Measurements from ENCODE around the gene CR1L. TPM values are rescaled to one million over a fixed set of nuclear protein-coding genes. Genes with fewer than 3 reads are reported as not detected.

The CR1L gene
- total and polyA plus RNA-seq, 7 donors, result 0.05 TPM; not detected in 6

DNA sequence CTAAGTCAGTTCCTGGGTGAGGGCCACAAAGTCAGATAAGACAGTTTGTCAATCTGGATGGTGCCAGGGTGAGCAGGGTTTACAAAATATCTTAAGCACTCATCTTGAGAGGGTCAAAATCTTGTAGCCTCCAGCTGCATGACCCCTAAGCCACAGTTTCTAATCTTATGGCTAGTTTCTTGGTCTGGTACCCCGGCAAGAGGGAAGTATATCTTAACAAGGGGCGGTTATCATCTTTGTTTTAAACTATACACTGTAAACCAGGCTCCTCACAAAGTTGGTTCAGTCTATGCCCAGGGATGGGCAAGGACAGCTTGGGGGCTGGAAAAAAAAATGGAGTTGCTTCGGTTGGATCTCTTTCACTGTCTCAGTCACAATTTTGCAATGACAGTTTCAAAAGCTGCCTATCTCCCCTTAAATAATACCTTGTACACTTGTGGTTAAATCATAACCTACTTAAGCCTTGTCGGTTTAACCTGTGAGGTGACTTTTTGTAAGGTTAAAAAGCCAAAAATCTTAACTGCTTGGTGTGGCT lies 99.1 kb downstream of the CR1L start:
- H3K4me1 ChIP-seq, result no peaks in the 10 kb centered on the region
- H3K27me3 ChIP-seq (ENCODE audit: insufficient read depth in 3 of 3, low read length in 2 of 3), result no peaks in the 10 kb centered on the region
- intact Hi-C loops (cut with DNase I), result no loop called here
- no peaks in the 10 kb centered on the region for H3K36me3 ChIP-seq (ENCODE audit: insufficient read depth in 1 of 2, low read depth in 1 of 2)
- DNase-seq, result no peak
- no peak overlapping the region for H3K4me3 ChIP-seq
- H3K9me3 ChIP-seq, result no peaks in the 10 kb centered on the region
- WGBS, 3 donors, result 90 to 97% (median 91%) methylated on average over 4 of the region's 4 CpGs
- ATAC-seq, result no peak
- TF ChIP-seq, protein P1, sequence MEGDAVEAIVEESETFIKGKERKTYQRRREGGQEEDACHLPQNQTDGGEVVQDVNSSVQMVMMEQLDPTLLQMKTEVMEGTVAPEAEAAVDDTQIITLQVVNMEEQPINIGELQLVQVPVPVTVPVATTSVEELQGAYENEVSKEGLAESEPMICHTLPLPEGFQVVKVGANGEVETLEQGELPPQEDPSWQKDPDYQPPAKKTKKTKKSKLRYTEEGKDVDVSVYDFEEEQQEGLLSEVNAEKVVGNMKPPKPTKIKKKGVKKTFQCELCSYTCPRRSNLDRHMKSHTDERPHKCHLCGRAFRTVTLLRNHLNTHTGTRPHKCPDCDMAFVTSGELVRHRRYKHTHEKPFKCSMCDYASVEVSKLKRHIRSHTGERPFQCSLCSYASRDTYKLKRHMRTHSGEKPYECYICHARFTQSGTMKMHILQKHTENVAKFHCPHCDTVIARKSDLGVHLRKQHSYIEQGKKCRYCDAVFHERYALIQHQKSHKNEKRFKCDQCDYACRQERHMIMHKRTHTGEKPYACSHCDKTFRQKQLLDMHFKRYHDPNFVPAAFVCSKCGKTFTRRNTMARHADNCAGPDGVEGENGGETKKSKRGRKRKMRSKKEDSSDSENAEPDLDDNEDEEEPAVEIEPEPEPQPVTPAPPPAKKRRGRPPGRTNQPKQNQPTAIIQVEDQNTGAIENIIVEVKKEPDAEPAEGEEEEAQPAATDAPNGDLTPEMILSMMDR (IDR thresholded peaks at IDR 0.05), result no peak
- H3K27ac ChIP-seq, result no peak overlapping the region

DNA sequence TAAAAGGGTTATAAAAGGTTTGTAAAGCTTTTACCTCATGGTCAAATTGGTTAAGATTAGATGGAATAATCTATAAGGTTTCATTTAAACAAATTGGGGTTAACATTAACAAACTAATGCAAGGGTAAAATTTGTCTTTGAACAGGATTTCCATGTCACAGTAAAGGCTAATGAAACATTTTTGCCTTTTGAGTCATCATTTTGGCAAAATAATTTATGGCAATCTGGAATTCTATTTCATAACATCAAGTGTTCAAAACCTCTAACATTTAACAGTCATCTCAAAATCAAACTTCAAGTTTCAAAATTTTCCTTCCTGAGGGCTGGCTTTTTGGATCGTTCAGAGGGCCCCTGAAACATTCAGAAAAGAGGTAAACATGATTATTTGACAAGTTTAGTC lies 100.4 kb downstream of the CR1L start:
- no peaks in the 10 kb centered on the region for H3K36me3 ChIP-seq (ENCODE audit: insufficient read depth in 1 of 2, low read depth in 1 of 2)
- whole genome bisulfite sequencing, 3 donors, result 57 to 78% (median 60%) methylated on average over 1 of the region's 1 CpG
- H3K4me3 ChIP-seq, result no peak overlapping the region
- DNase-seq (no peak), ATAC-seq (no peak)
- no peaks in the 10 kb centered on the region for H3K9me3 ChIP-seq
- TF ChIP-seq, protein P1 (IDR thresholded peaks at IDR 0.05), result no peak
- H3K27me3 ChIP-seq (ENCODE audit: insufficient read depth in 3 of 3, low read length in 2 of 3), result no peaks in the 10 kb centered on the region
- peaks cover under 1% of the 10 kb centered on the region for H3K4me1 ChIP-seq
- H3K27ac ChIP-seq, result no peak overlapping the region
- intact Hi-C loops (cut with DNase I), result no loop called here

DNA sequence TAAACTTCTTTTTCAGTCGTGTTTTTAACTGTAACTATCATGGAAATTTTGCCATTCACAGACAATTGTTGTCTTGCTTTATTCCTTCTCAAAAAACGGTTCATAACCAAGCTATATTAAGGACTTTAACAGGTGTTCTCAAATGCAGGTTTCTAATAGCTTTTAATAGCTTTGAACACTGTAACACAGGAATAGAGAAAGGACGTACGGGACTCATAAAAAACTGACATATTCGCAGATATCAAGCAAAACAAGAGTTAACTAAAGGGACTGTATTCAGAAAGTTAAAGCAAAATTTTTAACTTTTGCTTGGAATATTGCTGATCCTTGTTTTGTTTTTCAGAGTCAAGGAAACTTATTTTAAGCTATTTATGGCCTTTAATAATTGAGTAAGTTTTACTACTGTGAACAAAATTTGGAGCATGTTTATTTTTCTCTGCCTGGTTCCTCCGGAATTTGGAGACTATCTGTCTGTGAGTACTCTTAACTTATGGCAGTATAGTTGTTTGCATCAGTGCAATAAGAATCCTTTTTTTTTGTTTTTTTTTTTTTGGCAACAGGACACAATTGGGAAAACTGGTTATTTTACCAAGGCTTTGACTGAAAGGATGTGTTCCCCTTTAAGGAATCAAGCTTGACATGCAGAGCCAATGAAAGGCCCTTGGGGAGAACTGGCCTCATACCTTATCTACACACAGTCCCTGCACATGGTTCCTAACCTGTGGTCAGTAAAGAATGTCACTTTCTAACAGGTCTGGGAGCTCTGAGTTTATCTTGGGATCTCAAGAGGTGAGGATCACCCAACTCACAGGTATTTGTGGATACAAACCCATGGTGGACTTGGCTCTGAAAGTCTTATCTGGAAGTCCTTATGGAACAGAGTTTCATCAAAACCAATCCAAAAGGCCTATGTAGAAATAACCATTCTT lies 101.2 kb downstream of the CR1L start:
- no peak for ATAC-seq
- Histone ChIP-seq H3K27ac (no peak overlapping the region), H3K4me3 (no peak overlapping the region), H3K9me3 (no peaks in the 10 kb centered on the region), H3K27me3 (ENCODE audit: insufficient read depth in 3 of 3, low read length in 2 of 3) (no peaks in the 10 kb centered on the region), H3K36me3 (ENCODE audit: insufficient read depth in 1 of 2, low read depth in 1 of 2) (no peaks in the 10 kb centered on the region), H3K4me1 (peaks cover 9% of the 10 kb centered on the region)
- no peak for DNase-seq
- 70 to 82% (median 73%) methylated on average over 6 of the region's 6 CpGs for WGBS, 3 donors
- intact Hi-C loops (cut with DNase I), result no loop called here
- TF ChIP-seq, protein P1 (IDR thresholded peaks at IDR 0.05), result no peak

DNA sequence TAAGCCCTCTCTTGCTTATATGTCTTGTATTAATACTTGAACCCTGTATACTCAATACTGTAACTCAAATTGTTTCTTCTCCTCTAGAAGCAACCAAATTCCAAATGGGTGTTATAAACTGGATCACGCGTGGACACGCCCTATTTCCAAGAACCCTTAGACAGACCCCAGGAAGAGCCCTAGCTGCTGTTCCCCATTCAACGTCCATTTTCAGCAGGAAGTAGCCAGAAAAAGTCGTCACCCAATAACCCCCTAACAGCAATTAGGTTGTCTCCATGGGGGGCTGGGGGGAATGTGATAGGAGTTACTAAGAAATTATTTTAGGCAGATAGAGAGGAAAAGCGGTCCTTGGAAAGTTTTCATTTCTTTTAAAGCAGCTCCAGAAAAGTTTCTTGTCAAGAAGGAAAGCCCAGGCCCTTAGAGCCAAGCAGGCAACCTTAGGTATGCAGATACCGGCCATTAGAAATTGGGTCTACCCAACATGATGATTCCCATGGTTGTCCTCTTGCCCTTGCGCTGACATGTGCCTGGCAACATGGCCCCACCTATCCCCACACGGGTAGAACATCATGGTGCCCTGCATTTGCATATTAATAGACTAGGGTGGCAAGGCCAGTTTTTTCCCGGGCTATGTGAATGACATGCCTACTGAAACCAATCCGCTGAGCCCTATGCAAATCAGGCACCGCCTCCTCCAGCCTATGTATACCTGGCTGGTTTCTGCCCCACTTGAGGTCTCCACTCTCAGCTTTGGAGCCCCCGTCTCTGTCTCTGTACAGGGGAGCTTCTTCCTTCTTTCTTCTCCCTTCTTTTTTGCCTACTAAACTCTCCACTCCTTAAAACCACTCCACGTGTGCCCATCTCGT lies 102.9 kb downstream of the CR1L start:
- ATAC-seq, result no peak
- DNase-seq, result no peak
- Histone ChIP-seq H3K4me1 (peaks cover 10% of the 10 kb centered on the region), H3K36me3 (ENCODE audit: insufficient read depth in 1 of 2, low read depth in 1 of 2) (no peaks in the 10 kb centered on the region), H3K9me3 (no peaks in the 10 kb centered on the region), H3K27me3 (ENCODE audit: insufficient read depth in 3 of 3, low read length in 2 of 3) (no peaks in the 10 kb centered on the region), H3K27ac (no peak overlapping the region), H3K4me3 (no peak overlapping the region)
- TF ChIP-seq, protein P1 (IDR thresholded peaks at IDR 0.05), result no peak
- intact Hi-C loops (cut with DNase I), result no loop called here
- WGBS, 3 donors, result 90 to 93% (median 90%) methylated on average over 15 of the region's 15 CpGs

Measured in psoas muscle (tissue), 8 donors.